ENCODE data around the gene SCAF4.
"Not testable (repeated sequence)": the region's sequence is repeated elsewhere in the genome, so short reads cannot be mapped to it uniquely, and the experiment has no call there.

The SCAF4 gene

DNA sequence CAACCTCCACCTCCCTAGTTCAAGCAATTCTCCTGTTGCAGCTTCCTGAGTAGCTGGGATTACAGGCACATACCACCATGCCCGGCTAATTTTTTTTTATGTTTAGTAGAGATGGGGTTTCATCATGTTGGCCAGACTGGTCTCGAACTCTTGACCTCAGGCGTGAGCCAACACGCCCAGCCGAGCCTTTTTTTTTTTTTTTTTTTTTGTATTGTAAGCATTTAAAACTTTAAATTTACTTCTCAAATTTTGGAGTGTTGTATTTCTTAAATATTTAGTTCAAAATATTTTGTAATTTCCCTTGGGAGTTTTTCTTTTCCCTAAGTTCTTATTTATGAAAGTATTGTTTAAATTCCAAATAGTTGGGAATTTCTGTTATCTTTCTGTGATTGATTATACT lies 9.2 kb upstream of the SCAF4 start:
- DNase-seq (ENCODE audit: low spot score): no peak

DNA sequence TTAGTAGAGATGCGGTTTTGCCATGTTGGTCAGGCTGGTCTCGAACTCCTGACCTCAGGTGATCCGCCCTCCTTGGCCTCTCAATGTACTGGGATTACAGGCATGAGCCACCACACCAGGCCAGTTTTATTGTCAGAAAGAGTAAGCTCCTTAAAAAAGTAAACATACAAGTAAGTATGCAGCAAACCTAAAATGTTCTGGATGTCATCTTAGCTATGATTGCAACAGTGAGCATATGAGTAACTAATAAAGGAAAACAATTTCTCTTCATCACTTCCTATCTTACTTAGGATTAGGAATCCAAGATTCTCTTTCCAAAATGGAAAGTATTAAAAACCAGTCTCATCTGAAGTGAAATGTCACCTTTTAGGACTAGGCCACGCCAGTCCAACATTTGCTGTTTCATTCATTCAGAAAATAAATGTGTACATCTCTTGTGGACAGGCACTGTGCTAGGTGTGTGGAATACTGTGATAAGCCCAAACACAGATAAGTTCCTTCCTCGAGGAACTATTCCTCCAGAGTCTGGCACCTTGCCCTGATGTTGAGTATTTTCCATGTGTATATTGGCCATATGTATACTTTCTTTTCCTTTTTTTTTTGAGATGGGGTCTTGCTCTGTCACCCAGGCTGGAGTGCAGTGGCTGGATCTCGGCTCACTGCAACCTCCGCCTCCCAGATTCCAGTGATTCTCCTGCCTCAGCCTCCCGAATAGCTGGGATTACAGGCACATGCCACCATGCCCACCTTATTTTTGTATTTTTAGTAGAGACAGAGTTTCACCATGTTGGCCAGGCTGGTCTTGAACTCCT lies 5.9 kb upstream of the SCAF4 start:
- DNase-seq (ENCODE audit: low spot score): not testable (repeated sequence)

DNA sequence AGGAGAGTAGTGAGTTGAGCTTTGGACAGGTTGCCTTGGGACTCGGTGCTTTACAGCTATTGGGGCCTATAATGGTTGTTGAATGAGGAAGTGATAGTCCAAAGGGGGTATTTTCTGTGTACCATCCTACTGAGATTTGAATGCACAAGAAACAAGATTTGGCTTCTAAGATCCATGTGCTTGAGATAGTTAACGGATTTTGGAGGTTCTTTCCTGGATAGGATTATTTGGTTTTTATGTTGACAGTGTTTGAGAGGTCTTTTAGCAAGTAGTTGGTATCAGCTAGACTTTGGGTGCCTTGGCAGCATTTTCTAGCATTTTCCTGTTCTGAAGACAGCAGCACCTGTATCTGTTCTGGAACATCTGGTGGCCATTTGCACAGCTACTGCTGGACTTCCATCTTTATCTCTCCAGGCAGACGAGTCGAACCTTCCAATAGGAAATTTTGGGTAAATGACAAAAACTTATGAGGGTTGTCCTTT lies 3.6 kb upstream of the SCAF4 start:
- peak; percentile 55 for DNase-seq (ENCODE audit: low spot score)

DNA sequence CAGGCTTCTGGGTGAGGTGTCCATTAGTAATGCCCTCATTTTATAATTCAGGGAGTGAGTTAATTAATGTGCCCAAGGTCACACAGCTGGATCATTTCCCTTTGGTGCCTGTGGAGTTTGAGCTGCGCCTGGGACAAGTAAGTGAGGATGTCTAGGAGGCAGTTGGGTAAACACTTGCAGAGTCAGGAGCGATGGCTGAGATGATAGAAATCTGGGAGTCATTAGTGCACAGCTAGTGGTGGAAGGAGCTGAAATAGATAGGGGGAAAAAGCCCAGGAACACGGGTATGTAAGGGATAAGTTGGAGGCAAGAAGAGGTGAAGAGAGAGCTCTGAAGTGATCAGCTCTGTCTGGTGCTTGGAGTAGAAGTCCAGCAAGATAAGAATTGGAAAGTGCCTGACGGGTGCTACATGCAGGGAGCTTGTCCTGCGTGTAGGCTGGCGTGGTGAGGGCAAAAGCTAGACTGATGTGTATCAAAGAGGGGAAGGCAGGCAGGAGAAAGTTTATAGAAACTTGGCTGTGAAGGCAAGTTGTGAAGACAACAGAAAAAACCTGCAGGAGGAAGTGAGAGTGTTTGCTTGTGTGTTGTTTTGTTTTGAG lies 1.7 kb upstream of the SCAF4 start:
- peak; percentile 60 for DNase-seq (ENCODE audit: low spot score)

- DNase-seq (ENCODE audit: low spot score): no peak
Observed at GRCh38 chr21:31732597-31733550, 956 bp upstream of the SCAF4 start.

DNA sequence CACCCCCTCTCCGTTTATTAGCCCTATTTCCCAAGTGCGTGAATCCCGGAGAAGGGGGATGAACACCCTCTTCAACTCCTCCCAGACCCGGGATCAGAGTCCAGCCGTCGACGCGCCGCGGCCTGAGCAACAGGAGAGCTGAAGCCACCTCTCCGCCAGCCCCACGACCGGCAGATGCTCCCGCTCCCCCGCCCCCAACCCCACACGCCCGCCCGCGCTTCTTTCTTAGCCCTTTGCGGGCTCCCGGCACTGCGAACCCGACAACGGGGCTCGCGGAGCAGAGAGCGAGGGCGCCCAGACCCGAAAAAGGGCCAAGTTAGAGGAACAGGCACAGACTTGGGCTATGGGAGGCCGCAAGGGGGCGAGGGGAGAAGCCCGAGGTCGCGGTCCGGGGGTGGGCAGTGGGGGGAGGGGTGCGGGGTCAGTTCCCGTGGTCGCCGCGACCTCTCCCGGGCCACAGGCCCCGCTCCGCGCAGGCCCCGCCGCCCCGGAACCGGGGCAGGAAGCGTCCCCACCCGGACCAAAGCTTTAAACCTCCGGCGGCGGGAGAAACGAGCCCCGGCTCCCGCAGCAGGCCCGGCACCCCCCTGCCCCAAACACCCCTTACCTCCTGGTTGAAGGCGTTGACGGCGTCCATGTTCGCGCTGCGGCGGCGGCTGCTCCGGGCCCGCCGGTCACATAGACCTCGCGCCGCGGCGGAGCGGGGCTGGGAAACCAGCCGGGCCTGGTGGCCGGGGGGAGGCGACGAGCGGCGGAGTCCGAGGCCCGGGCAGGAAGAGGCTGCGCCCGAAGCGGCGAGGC lies 662 bp downstream of the SCAF4 start:
- peak; percentile 74 for DNase-seq (ENCODE audit: low spot score)

DNA sequence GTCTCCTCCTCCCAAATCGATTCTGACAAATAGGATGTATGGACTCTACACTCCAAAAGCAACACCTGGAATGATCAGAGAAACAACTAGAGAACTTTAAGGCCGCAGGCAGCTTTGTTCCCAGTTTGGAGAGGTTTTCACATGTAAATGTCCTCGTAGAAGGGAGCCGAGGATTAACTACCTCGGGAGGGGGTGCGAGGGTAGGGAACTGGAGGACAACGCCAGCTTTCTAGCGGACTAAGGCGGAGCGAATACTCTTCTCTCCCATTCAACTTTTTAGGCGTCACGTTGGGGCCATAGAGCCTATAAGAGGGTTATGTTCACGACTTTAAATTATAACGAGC lies 1.2 kb downstream of the SCAF4 start:
- DNase-seq (ENCODE audit: low spot score): peak; percentile 51

DNA sequence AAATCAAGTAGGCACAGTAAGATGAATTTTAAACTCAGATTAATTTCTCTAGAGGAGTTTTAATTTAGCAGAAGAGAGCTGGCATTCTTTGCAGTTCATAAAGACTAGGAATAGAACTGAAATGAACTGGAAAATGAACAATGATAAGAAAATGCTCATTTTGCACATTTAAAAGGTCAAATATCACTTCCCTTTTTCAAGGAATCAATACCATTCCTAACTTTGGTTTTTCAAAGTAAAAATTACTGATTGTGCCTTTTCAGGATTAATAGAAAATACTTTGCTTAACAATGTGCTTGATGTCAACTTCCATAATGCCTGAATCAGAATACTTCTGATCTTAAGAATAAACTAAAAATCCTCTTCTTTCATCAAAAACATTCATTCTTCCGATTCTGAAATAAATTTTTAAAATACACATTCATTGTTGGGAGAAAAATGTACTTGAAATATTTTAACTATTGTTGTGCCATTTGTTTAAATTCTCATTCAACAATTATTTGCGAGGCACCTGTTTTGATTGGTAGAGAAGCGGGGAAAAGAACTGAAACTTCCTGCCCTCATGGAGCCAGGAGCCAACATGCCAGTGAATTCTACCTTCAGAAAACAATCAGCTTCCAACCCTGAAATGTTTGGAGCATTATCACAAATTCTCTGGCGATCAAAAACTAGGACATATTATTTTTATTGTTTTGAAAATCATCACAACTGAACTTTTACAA lies 2.1 kb downstream of the SCAF4 start:
- DNase-seq (ENCODE audit: low spot score): no peak

- DNase-seq (ENCODE audit: low spot score): no peak
Observed at GRCh38 chr21:31728952-31729351, 3.0 kb downstream of the SCAF4 start.

DNA sequence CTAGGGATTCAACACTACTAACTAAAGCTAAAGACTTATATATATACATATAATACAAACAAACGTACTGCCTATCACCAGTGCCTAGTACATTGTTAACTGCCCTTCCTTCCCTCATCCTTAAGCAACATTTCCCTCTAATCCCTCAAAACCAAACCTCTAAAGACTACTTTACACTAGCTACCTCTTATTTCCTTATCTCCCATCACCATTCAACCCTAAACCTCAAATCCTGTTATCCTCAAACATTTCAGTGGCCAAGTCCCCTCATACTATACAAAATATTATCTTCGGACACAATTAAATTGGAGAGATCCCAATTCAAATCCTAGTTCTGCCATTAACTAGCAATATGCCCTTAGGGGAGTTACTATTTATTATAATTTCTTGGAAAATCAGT lies 3.7 kb downstream of the SCAF4 start:
- no peak for DNase-seq (ENCODE audit: low spot score)

DNA sequence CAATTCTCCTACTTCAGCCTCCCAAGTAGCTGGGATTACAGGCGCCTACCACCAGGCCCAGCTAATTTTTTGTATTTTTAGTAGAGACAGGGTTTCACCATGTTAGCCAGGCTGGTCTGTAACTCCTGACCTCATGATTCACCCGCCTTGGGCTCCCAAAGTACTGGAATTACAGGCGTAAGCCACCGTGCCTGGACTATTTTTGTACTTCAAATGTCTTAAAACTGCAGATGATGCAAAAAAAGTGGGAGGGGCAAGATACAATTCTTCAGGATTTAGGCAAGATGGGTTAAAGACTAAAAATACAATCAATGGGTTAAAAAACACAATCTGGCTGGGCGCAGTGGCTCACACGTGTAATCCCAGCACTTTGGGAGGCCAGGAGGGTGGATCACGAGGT lies 4.7 kb downstream of the SCAF4 start:
- no peak for DNase-seq (ENCODE audit: low spot score)

DNA sequence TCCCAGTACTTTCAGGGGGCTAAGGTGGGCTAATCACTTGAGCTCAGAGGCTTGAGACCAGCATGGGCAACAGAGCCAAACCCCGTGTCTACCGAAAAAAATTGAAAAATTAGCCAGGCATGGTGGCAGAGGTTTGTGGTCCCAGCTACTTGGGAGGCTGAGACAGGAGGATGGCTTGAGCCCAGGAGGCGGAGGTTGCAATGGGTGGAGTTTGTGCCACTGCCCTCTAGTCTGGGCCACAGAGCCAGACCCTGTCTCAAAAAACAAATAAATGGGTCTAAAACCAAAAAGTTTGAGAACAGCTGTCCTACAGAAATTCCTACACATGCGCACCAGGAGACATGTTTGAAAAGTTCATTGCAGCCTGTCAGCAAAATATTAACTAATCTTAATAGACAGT lies 5.5 kb downstream of the SCAF4 start:
- no peak for DNase-seq (ENCODE audit: low spot score)

DNA sequence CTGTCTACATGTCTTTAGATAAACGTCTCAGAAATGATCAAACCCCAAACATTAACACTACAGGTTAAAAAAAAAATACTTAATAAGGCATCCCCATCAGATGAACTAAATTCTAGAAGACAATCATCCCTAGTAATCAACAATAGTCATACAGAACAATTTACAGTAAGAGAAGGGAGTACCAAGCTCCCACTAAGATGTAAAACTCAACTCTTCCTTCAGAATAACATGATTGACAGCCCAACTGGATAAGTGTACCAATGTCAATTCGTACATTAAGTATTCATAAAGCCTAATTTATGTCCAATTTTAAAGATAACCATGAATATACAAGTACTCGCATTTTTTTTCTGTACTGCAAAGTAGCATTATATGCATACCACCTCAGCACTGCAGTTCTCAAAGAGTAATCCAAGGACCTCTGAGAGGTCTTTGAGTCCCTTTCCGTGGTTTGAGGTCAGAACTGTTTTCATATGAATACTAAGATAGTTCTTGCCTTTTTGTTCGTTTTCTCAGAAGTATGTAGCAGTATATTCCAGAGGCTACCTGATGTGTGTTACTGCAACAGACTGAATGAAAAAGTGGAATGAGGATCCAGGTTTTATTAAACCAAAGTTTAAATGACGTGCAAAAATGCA lies 6.6 kb downstream of the SCAF4 start:
- DNase-seq (ENCODE audit: low spot score): no peak

DNA sequence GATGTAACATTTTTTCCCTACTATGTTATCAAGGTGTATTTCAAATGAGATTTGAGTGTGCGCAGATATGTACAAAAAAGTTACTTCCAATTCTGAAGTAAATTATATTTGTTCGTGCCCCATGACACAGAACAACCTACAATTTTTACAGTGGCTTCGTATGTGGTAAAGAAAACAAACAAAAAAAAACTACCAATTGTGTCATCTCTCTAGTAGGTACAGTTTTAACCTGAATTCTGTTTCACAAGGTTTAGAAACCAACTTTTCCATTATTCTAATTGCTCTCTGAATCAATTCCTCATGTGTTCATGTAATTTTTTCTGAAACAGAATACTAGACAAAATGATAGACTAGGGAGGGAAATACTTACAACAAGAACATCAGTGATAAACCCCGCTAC lies 7.4 kb downstream of the SCAF4 start:
- DNase-seq (ENCODE audit: low spot score): no peak

DNA sequence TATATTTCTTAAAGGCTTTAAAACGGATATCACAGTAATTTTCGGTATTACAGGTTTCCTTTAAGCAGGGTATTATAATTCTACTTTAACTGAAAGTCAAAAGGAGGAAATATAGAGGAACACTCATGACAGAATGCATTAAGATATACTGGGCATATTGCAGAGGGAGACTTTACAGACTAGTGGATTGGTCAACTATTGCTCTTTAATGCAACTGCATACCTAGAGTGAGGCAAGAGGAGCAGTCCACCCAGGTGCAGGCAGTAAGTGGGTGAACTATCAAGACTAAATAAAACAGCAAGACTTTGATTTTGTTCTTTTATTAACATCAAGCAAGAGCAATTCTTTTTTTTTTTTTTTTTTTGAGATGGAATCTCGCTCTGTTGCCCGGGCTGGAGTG lies 10.5 kb downstream of the SCAF4 start:
- no peak for DNase-seq (ENCODE audit: low spot score)

DNA sequence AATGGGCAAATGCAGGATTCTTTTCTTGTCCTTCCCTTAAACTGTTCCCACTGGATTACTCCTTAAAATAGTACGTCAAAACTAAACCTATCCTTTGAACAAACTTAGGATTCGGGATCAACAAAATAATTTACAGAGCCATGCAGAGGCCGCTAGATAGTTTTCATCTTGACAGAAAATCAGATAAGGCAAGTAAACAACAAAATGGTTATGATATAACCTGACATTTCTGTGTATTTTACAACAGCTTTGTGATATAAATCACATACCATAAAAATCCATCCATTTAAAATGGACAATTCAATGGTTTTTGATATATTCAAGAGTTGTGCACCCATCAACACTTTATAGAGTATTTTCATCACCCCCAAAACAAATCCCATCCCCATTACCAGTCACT lies 11.2 kb downstream of the SCAF4 start:
- no peak for DNase-seq (ENCODE audit: low spot score)

- no peak for DNase-seq (ENCODE audit: low spot score)
Observed at GRCh38 chr21:31720330-31720729, 11.6 kb downstream of the SCAF4 start.

DNA sequence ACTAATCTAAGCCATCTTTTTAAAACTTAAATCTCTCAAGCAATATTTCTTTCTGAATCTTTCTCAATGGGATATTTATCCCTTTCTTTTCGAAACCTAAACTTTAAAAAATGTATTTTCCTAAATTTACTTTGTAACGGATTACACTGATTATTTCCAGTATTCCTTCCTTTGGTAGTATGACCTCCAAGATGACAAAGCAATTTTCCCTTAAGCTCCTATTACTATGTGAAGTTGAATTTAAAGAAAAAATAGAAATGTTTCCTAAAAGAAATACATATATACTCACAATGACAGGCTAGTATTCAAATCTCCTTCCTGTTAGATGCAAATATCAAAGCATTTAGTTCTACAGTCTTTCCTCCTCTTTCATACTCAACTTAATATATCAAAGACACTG lies 15.8 kb downstream of the SCAF4 start:
- DNase-seq (ENCODE audit: low spot score): no peak

DNA sequence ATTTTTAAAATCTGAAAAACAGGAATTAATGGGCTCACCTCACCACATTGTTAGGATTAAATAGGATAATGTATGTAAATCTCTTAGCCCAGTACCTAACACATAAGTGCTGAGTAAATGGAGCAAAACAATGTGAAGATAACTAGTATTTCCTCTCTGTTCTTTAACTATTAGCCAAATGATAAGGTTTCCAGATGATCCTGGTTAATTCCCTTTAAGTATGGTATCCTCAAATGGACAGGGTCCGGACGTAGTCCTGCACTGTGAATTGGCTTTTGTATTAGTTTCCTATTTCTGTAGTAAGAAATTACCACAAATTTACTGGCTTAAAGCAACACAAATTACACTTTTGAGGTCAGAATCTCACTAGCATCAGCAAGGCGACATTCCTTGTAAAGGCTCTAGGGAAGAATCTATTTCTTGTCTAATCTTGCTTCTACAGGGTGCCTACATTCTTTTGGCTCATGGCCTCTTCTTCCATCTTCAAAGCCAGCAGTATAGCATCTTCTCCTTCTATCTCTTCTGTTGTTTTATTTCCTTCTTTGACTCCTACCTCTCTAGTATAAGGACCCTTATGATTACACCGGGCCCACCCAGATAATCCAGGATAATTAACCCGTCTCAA lies 17.1 kb downstream of the SCAF4 start:
- DNase-seq (ENCODE audit: low spot score): no peak
